Femur (tissue), 1 donor: ENCODE data around the gene PDE3A.
"Not testable (repeated sequence)": the region's sequence is repeated elsewhere in the genome, so short reads cannot be mapped to it uniquely, and the experiment has no call there.

Experiments used
- DNase-seq: peaks from one replicate; pipeline ENCODE4 v3.0.0-alpha.2; 2017

Gene PDE3A

GRCh38 chr12:20505056-20505455 is 136.7 kb downstream of the PDE3A start:
- DNase-seq, result no peak

- DNase-seq, result no peak
These were observed 138.7 kb downstream of the PDE3A start for GRCh38 chr12:20507056-20507455.

GRCh38 chr12:20507711-20508110 is 139.4 kb downstream of the PDE3A start:
- DNase-seq, result no peak

GRCh38 chr12:20508359-20508758 is 140.0 kb downstream of the PDE3A start:
- no peak for DNase-seq

GRCh38 chr12:20508962-20509361 is 140.6 kb downstream of the PDE3A start:
- no peak for DNase-seq

- no peak for DNase-seq
These were observed 142.5 kb downstream of the PDE3A start for GRCh38 chr12:20510811-20511210.

GRCh38 chr12:20513189-20513588 is 144.9 kb downstream of the PDE3A start:
- no peak for DNase-seq

GRCh38 chr12:20514598-20514997 is 146.3 kb downstream of the PDE3A start:
- DNase-seq, result no peak

GRCh38 chr12:20520532-20520931 is 152.2 kb downstream of the PDE3A start:
- DNase-seq, result peak; percentile 54

GRCh38 chr12:20523658-20524057 is 155.3 kb downstream of the PDE3A start:
- DNase-seq, result no peak

- DNase-seq, result no peak
These were observed 155.8 kb downstream of the PDE3A start for GRCh38 chr12:20524113-20524512.

- no peak for DNase-seq
These were observed 156.8 kb downstream of the PDE3A start for GRCh38 chr12:20525064-20525610.

GRCh38 chr12:20527417-20528163 is 159.3 kb downstream of the PDE3A start:
- peak; percentile 32 for DNase-seq

GRCh38 chr12:20528208-20528607 is 159.9 kb downstream of the PDE3A start:
- no peak for DNase-seq

- DNase-seq, result no peak
These were observed 177.9 kb downstream of the PDE3A start for GRCh38 chr12:20546267-20546666.

GRCh38 chr12:20547816-20548575 is 179.7 kb downstream of the PDE3A start:
- DNase-seq, result no peak

GRCh38 chr12:20548611-20549010 is 180.3 kb downstream of the PDE3A start:
- no peak for DNase-seq

- peak; percentile 58 for DNase-seq
These were observed 180.9 kb downstream of the PDE3A start for GRCh38 chr12:20549108-20549719.

- DNase-seq, result not testable (repeated sequence)
These were observed 183.6 kb downstream of the PDE3A start for GRCh38 chr12:20551742-20552442.

- not testable (repeated sequence) for DNase-seq
These were observed 184.2 kb downstream of the PDE3A start for GRCh38 chr12:20552586-20552985.

- no peak for DNase-seq
These were observed 186.7 kb downstream of the PDE3A start for GRCh38 chr12:20555015-20555414.

- DNase-seq, result no peak
These were observed 187.4 kb downstream of the PDE3A start for GRCh38 chr12:20555771-20556170.

GRCh38 chr12:20557096-20557495 is 188.8 kb downstream of the PDE3A start:
- no peak for DNase-seq
